Endothelial cell (in vitro differentiated cells): ENCODE measurements around the gene GNB5. TPM values are rescaled to one million over a fixed set of nuclear protein-coding genes. Genes with fewer than 3 reads are reported as not detected.

Experiments
- DNase-seq: peaks from one replicate; pipeline ENCODE4 v3.0.0; 2021; ENCODE audit warnings: low spot score
- H3K27ac Mint-ChIP-seq: one replicate; pipeline ENCODE4 v1.8.0; 2021; ENCODE audit warnings: mixed read lengths, inconsistent platforms; ENCODE audit not compliant: unreplicated experiment
- H3K27me3 Mint-ChIP-seq: one replicate; pipeline ENCODE4 v1.8.0; 2021; ENCODE audit warnings: mild to moderate bottlenecking, moderate library complexity, mixed read lengths, inconsistent platforms; ENCODE audit not compliant: unreplicated experiment
- H3K36me3 Mint-ChIP-seq: one replicate; pipeline ENCODE4 v1.8.0; 2021; ENCODE audit warnings: mild to moderate bottlenecking, low read depth, mixed read lengths, inconsistent platforms; ENCODE audit not compliant: unreplicated experiment
- H3K4me1 Mint-ChIP-seq: one replicate; pipeline ENCODE4 v1.8.0; 2021; ENCODE audit warnings: mild to moderate bottlenecking, mixed read lengths, inconsistent platforms; ENCODE audit not compliant: unreplicated experiment
- H3K4me3 Mint-ChIP-seq: one replicate; pipeline ENCODE4 v1.8.0; 2021; ENCODE audit warnings: mild to moderate bottlenecking, mixed read lengths, inconsistent platforms; ENCODE audit not compliant: unreplicated experiment
- H3K9me3 Mint-ChIP-seq: one replicate; pipeline ENCODE4 v1.8.0; 2021; ENCODE audit warnings: mixed read lengths, inconsistent platforms; ENCODE audit not compliant: unreplicated experiment
- total RNA-seq: library from RNA; stranded (reverse); fragmentation: NEBNext Ultra II Directional; extraction: Animal tissue kit (Norgen Biotek cat#: 25700); gene quantifications from one replicate; pipeline ENCODE4 v1.2.1, GENCODE V29; 2021; ENCODE audit not compliant: unreplicated experiment
- TF ChIP-seq, protein P1 (sequence below): fragments of 200-600 bp; sonication (generic); IDR thresholded peaks from one replicate; pipeline ENCODE4 v1.5.0; 2021; ENCODE audit warnings: antibody characterized with exemption; ENCODE audit not compliant: unreplicated experiment

Gene GNB5
- total RNA-seq, 1 donor from 2014 or later = 11.7 TPM

DNA sequence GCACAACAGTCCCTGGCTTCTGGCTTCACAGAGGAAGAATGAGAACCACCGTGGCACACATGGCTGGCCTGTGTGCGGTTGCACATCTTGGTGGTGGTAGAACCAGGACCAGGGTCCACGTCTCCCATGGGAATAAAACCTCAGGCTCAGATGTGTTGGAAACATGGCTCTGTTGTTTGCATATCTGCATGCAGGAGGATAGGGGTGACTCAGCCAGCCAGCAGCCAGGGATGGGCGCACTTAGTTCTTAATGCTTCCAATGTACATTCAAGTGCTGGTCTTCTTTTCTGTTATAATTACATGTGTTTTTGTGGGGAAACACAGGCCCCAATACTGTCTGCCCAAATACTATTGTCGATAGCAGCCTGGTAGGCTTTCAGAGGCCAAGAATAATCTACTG lies 42.8 kb downstream of the GNB5 start:
- H3K36me3 Mint-ChIP-seq = no peaks in the 10 kb centered on the region
- no peak overlapping the region for H3K27ac Mint-ChIP-seq
- no peak for DNase-seq
- H3K9me3 Mint-ChIP-seq = no peaks in the 10 kb centered on the region
- peaks cover 4% of the 10 kb centered on the region for H3K4me1 Mint-ChIP-seq
- TF ChIP-seq, protein P1, sequence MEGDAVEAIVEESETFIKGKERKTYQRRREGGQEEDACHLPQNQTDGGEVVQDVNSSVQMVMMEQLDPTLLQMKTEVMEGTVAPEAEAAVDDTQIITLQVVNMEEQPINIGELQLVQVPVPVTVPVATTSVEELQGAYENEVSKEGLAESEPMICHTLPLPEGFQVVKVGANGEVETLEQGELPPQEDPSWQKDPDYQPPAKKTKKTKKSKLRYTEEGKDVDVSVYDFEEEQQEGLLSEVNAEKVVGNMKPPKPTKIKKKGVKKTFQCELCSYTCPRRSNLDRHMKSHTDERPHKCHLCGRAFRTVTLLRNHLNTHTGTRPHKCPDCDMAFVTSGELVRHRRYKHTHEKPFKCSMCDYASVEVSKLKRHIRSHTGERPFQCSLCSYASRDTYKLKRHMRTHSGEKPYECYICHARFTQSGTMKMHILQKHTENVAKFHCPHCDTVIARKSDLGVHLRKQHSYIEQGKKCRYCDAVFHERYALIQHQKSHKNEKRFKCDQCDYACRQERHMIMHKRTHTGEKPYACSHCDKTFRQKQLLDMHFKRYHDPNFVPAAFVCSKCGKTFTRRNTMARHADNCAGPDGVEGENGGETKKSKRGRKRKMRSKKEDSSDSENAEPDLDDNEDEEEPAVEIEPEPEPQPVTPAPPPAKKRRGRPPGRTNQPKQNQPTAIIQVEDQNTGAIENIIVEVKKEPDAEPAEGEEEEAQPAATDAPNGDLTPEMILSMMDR = no peak
- no peaks in the 10 kb centered on the region for H3K27me3 Mint-ChIP-seq
- H3K4me3 Mint-ChIP-seq = no peak overlapping the region

DNA sequence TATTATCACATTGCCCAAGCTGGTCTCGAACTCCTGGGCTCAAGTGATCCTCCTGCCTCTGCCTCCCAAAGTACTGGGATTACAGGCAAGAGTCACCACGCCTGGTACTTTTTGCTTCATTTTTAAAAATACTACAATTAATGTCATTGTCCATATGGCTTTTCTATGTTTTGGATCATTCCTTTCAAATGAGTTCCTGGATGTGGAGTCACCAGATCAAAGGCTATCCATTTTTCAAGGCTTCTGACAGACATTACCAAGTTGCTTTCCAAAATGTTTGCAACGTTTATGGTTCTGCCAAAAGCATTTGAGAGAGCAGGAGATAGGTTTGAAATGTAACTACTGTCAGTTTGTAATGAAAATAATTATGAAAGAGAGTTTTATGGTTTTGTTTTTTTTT lies 44.4 kb downstream of the GNB5 start:
- H3K27ac Mint-ChIP-seq = no peak overlapping the region

DNA sequence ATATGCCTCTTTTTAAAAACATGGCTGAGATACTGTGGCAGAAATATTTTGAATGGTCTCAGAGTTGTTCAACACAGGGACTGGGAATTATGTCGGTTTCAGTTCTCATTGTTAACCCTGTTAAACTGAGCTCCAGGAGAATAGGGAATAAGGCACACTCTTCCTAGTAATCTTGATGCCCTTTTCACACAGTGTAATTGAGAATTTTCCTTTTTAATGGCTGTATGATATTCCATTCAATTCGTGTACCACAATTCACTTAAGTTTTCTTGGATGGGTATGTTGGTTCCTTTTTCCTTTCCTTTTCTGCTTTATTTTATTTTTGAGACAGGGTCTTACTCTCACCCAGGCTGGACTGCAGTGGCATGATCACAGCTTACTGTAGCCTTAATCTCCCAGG lies 44.9 kb downstream of the GNB5 start:
- Mint-ChIP-seq H3K9me3 (no peaks in the 10 kb centered on the region), H3K27me3 (no peaks in the 10 kb centered on the region), H3K36me3 (no peaks in the 10 kb centered on the region), H3K4me1 (peaks cover 1% of the 10 kb centered on the region), H3K27ac (no peak overlapping the region), H3K4me3 (peak overlapping the region; percentile 31)
- TF ChIP-seq, protein P1 = no peak
- no peak for DNase-seq

More for the DNA sequence above, 44.4 kb downstream of the GNB5 start:
- H3K27me3 Mint-ChIP-seq = no peaks in the 10 kb centered on the region
- no peak overlapping the region for H3K4me3 Mint-ChIP-seq
- H3K36me3 Mint-ChIP-seq = no peaks in the 10 kb centered on the region
- H3K4me1 Mint-ChIP-seq = peaks cover 4% of the 10 kb centered on the region
- no peaks in the 10 kb centered on the region for H3K9me3 Mint-ChIP-seq
- DNase-seq = no peak
- TF ChIP-seq, protein P1 = no peak

DNA sequence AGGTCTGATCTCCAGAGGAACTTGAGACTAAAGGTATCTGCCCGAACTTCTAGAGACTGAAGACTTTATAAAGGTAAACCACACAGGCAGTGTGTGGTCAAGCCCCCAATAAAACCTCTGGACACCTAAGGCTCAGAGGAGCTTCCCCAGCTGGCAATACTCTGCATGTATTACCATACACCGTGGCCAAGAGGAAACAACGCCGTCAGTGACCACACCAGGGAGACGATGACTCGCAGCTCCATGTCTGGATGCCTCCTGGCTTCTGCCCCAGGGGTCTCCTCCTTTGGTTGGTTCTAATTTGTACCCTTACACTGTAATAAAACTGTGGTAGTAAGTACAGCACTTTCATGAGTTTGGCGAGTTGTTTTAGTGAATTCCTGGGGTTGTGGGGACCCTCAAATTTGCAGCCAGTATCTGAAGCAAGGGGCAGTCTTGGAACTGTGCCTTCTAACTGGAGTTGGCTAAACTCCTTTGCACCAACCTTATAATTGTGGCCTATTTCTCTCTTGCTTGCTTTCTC lies 46.5 kb downstream of the GNB5 start:
- DNase-seq = no peak
- no peaks in the 10 kb centered on the region for H3K36me3 Mint-ChIP-seq
- no peak overlapping the region for H3K4me3 Mint-ChIP-seq
- H3K4me1 Mint-ChIP-seq = no peaks in the 10 kb centered on the region
- no peaks in the 10 kb centered on the region for H3K27me3 Mint-ChIP-seq
- TF ChIP-seq, protein P1 = no peak
- H3K9me3 Mint-ChIP-seq = no peaks in the 10 kb centered on the region
- H3K27ac Mint-ChIP-seq = no peak overlapping the region

DNA sequence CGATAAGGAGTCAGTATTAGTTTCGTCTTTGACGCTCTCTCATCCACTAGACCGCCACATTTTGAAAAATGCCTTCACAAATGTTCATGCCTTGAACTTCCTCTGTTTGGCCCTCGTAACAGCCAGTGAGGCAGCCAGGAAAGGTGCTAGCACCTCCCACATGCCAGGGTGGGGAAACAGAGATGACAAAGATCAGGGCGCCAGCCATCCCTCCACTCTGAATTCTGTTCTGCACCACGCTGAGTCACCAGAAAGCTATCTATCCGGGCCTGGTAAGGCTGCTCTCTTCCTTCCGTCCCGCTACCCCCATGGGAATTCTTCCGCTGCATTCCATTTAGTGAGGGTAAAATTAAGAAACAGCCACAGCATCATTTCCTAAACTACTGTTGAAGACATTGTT lies 47.3 kb downstream of the GNB5 start:
- Mint-ChIP-seq H3K4me3 (peak overlapping the region; percentile 29), H3K27ac (no peak overlapping the region), H3K9me3 (no peaks in the 10 kb centered on the region), H3K4me1 (no peaks in the 10 kb centered on the region), H3K36me3 (no peaks in the 10 kb centered on the region), H3K27me3 (no peaks in the 10 kb centered on the region)
- no peak for DNase-seq
- TF ChIP-seq, protein P1 = no peak
